GM18508 (cell line): ENCODE data around the gene PPFIBP2.

Source experiments
- ATAC-seq: cut with Tn5 transposase; IDR thresholded peaks from one replicate; pipeline ENCODE4 v1.9.1; 2021; ENCODE audit warnings: moderate number of reproducible peaks; ENCODE audit not compliant: insufficient read depth, unreplicated experiment

The PPFIBP2 gene

GRCh38 chr11:7675631-7676030, 161.8 kb downstream of the PPFIBP2 start:
- no peak for ATAC-seq

GRCh38 chr11:7677071-7677470, 163.3 kb downstream of the PPFIBP2 start:
- ATAC-seq, result no peak

DNA sequence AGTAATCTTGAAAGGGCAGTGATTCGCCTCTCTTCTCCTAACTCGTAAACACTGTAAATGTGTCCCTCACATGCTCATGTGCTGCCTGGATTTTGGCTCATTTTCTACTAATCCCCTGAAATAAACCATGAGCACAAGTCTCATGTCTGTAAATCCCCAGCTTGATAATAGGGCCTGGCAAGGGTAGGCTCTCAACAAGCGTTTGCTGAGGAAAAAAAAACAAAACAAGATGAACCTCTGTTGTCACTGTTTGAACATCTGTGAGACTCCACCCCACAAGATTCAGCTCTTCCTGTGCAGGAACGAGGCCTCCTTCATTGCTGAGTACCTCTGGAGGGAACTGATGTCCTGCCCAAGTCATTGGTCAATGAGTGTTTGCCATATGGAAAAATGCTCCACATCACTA, 164.0 kb downstream of the PPFIBP2 start:
- ATAC-seq, result no peak

DNA sequence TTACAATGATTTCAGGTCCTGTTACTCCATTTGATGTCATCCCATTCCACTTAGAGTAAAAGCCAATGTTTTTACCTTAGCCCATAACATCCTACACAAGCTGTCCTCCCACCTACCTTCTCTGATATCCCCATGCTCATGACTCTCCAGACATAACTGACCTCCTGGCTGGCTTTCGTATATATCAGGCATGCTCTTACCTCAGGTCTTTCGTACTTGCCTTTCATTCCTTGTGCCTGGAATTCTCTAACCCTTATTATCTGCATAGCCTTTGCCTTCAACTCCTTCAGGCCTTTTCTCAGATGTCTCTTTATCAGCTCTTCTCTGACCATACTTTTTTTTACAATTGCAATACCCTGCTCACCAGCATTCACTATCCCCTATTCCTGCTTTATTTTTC, 169.8 kb downstream of the PPFIBP2 start:
- ATAC-seq, result no peak

GRCh38 chr11:7686761-7687160, 173.0 kb downstream of the PPFIBP2 start:
- ATAC-seq, result no peak

DNA sequence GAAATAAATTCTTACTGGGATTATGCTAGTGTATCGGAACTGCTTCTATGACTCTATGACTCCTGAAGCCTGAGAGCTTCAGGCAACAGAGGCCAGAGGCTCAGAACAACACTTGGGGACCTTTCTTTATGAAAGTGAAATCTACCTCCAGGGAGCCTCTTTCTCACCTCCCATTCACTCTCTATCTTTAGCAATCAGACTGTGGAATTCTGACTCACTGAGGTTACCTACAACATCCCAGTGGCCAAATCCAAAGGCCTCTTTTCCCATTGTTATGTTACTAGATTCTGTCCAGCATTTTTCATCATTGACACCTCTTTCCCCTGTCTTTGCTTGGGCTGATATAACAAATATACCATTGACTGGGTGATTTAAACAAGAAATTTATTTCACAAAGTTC, 173.6 kb downstream of the PPFIBP2 start:
- ATAC-seq, result no peak

- ATAC-seq, result no peak
Measured at GRCh38 chr11:7688238-7688826, 174.5 kb downstream of the PPFIBP2 start.

GRCh38 chr11:7689239-7689638, 175.4 kb downstream of the PPFIBP2 start:
- ATAC-seq, result no peak

DNA sequence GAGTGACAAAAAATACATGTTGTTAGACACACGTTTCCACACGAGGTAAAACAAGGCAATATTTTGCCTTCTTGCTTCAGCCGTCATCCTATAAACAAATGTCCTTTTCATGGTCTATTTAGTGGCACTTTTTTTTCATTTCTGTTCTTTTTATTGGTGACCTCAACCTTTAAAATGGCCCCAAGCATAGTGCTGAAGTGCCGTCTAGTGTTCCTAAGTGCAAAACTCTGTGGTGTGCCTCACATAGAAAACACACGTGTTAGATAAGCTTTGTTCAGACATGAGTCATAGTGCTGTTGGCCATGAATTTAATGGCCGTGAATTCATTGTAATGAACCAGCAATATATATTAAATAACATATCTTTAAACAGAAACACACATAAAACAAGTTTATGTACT, 176.8 kb downstream of the PPFIBP2 start:
- no peak for ATAC-seq

DNA sequence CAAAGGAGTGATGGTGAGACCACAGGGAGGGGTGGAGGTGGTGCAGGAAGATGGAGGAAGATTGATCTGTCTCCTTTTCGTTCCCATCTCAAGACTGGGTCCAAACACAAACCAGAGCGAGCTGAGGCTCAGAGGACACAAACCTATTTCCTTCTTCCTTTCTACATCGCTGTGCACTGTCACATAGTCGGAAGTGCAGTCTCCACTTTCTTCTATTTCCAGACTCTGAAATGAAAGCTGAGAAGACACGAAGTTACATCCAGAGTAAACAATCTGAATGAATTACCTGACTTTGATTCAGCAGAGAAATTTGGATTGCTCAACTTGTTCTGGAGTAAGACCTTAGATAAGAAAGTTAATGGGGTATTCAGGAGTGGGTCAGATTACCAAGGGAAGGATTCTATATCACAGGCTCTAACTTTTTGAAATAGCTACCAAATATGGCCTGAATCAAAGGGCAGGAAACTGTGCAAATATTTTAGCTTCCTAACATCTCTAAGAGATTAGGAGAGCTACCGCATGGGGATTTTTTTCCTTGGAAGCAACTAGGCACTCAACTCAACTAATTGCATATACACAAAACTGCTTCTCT, 178.1 kb downstream of the PPFIBP2 start:
- no peak for ATAC-seq

GRCh38 chr11:7692426-7692825, 178.6 kb downstream of the PPFIBP2 start:
- no peak for ATAC-seq

GRCh38 chr11:7694235-7694634, 180.4 kb downstream of the PPFIBP2 start:
- no peak for ATAC-seq

GRCh38 chr11:7696424-7696823, 182.6 kb downstream of the PPFIBP2 start:
- no peak for ATAC-seq
